GM19397 (cell line): ENCODE measurements around the gene HOGA1.
"Not testable (repeated sequence)": the region's sequence is repeated elsewhere in the genome, so short reads cannot be mapped to it uniquely, and the experiment has no call there.

ENCODE experiments used
- ATAC-seq: cut with Tn5 transposase; IDR thresholded peaks from one replicate; pipeline ENCODE4 v1.9.1; 2021; ENCODE audit warnings: mild to moderate bottlenecking, moderate library complexity; ENCODE audit not compliant: unreplicated experiment

The HOGA1 gene

GRCh38 chr10:97554336-97554735 lies 29.9 kb upstream of the HOGA1 start:
- not testable (repeated sequence) for ATAC-seq

- ATAC-seq: not testable (repeated sequence)
Measured at GRCh38 chr10:97555541-97555940, 28.6 kb upstream of the HOGA1 start.

GRCh38 chr10:97560731-97561381 lies 23.3 kb upstream of the HOGA1 start:
- ATAC-seq: not testable (repeated sequence)

GRCh38 chr10:97561386-97562077 lies 22.7 kb upstream of the HOGA1 start:
- not testable (repeated sequence) for ATAC-seq

- not testable (repeated sequence) for ATAC-seq
Measured at GRCh38 chr10:97562329-97562728, 21.9 kb upstream of the HOGA1 start.

- no peak for ATAC-seq
Measured at GRCh38 chr10:97563337-97563736, 20.9 kb upstream of the HOGA1 start.

- no peak for ATAC-seq
Measured at GRCh38 chr10:97564776-97565175, 19.4 kb upstream of the HOGA1 start.

GRCh38 chr10:97566336-97566996 lies 17.7 kb upstream of the HOGA1 start:
- ATAC-seq: no peak

- no peak for ATAC-seq
Measured at GRCh38 chr10:97567891-97568290, 16.3 kb upstream of the HOGA1 start.

- no peak for ATAC-seq
Measured at GRCh38 chr10:97570146-97570788, 13.9 kb upstream of the HOGA1 start.

- no peak for ATAC-seq
Measured at GRCh38 chr10:97570789-97571471, 13.3 kb upstream of the HOGA1 start.

- no peak for ATAC-seq
Measured at GRCh38 chr10:97571622-97572021, 12.6 kb upstream of the HOGA1 start.

GRCh38 chr10:97572214-97572989 lies 11.8 kb upstream of the HOGA1 start, which contains the start of gene ANKRD2:
Gene ANKRD2 (plus strand): TSS chr10:97572779. CDS start chr10:97572789, 10 bp downstream.
- no peak for ATAC-seq

- ATAC-seq: no peak
Measured at GRCh38 chr10:97573021-97573420, 11.2 kb upstream of the HOGA1 start.

- ATAC-seq: no peak
Measured at GRCh38 chr10:97573672-97574071, 10.5 kb upstream of the HOGA1 start.

GRCh38 chr10:97574374-97575126 lies 9.6 kb upstream of the HOGA1 start:
- no peak for ATAC-seq

- no peak for ATAC-seq
Measured at GRCh38 chr10:97575127-97575668, 9.0 kb upstream of the HOGA1 start.

GRCh38 chr10:97576487-97576886 lies 7.7 kb upstream of the HOGA1 start:
- not testable (repeated sequence) for ATAC-seq

GRCh38 chr10:97577701-97578100 lies 6.5 kb upstream of the HOGA1 start:
- no peak for ATAC-seq
